HUES6 (cell line): ENCODE measurements around the gene NRF1.
"Not testable (repeated sequence)": the region's sequence is repeated elsewhere in the genome, so short reads cannot be mapped to it uniquely, and the experiment has no call there.

ENCODE experiments used
- H3K27ac ChIP-seq: 2 replicates; pipeline ENCODE4 v1.7.0; 2013; ENCODE audit warnings: low read depth, mild to moderate bottlenecking, low read length, inconsistent platforms
- H3K27me3 ChIP-seq: 2 replicates; pipeline ENCODE4 v1.6.1; 2013; ENCODE audit warnings: low read length; ENCODE audit not compliant: control insufficient read depth, insufficient read depth
- H3K36me3 ChIP-seq: 2 replicates; pipeline ENCODE4 v1.6.1; 2013; ENCODE audit warnings: low read length; ENCODE audit not compliant: control insufficient read depth, insufficient read depth
- H3K4me1 ChIP-seq: 2 replicates; pipeline ENCODE4 v1.6.1; 2013; ENCODE audit warnings: low read length; ENCODE audit not compliant: control insufficient read depth, insufficient read depth
- H3K4me3 ChIP-seq: 2 replicates; pipeline ENCODE4 v1.5.1; 2013; ENCODE audit warnings: low read depth, low read length
- H3K9ac ChIP-seq: one replicate; pipeline ENCODE4 v1.6.1; 2013; ENCODE audit warnings: mild to moderate bottlenecking, low read length
- H3K9me3 ChIP-seq: 2 replicates; pipeline ENCODE4 v1.6.1; 2013; ENCODE audit warnings: low read depth, low read length; ENCODE audit not compliant: control insufficient read depth, insufficient read depth

Gene NRF1

DNA sequence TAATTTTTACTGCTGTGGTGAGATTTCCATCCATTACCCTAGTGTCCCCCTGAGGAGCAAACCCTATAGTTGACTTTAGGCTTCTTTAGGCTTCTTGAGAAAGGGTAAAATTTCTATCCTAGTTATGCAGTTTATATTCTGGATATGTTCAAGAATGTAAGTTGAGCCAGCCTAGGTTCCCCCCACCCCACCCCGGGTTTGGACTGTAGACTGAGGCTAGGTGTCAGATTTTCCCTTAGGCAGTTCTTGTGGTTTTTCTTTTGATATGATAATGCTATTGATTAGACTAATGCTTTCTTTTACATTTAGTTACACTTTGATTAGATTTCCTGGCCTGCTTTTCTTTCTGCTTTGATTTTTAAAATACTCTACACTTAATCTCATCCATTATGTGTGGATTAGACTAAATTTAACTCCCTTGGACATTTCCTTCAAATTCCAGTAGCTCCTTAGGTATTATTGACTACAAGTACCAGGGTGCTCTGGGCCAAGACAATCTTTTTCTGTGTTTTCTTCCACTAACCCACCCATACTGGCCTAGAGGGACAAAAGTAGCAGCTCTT, 37.7 kb downstream of the NRF1 start:
- Histone ChIP-seq H3K9ac (no peak overlapping the region), H3K9me3 (0 out of 2 replicates have a peak, but pooled peaks cover 2% of the 10 kb centered on the region), H3K4me1 (peaks cover 34% of the 10 kb centered on the region), H3K27me3 (no peaks in the 10 kb centered on the region), H3K36me3 (0 out of 2 replicates have a peak, but pooled peaks cover 2% of the 10 kb centered on the region), H3K27ac (no peak overlapping the region; the same call in 1 of the 2 replicates), H3K4me3 (no peak overlapping the region)

DNA sequence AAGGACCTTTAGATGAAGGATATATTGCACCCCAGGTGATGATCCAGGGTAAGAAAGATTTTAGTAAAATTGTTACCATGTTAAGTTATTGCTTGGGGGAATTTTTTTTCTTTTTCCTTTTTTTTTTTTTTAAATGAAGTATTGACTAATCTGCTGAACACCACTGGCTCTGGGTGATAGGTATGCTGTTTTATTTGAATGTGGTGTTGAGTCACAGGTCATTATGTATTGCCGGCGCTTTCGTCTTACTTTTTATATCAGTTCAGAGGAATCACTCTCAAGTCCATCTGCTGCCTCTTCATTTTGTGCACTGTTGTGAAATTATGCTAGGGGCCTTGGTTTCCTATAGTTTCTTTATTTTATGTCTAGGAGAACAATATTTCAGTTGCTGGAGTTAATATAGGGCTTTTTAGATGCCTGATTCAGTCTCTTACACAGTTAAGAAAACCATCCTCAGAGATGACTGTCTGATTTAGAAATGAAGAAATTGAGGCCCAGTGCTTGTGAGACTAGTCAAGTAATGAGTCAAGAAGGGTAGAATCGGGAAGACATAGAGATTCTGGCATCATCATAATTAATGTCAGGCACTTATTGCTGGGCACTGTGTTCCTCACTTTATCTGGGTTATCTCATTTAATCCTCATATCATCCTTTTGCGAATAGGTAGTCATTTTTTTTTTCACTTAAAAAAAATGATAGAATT, 38.7 kb downstream of the NRF1 start:
- no peak overlapping the region; the same call in 1 of the 2 replicates for H3K27ac ChIP-seq
- peaks cover 34% of the 10 kb centered on the region for H3K4me1 ChIP-seq
- H3K9ac ChIP-seq: no peak overlapping the region
- H3K36me3 ChIP-seq: 0 out of 2 replicates have a peak, but pooled peaks cover 2% of the 10 kb centered on the region
- H3K4me3 ChIP-seq: no peak overlapping the region
- H3K27me3 ChIP-seq: no peaks in the 10 kb centered on the region
- H3K9me3 ChIP-seq: peaks cover 2% of the 10 kb centered on the region; the same call in 1 of the 2 replicates

GRCh38 chr7:129652914-129653313, 41.4 kb downstream of the NRF1 start:
- no peak overlapping the region for H3K27ac ChIP-seq

DNA sequence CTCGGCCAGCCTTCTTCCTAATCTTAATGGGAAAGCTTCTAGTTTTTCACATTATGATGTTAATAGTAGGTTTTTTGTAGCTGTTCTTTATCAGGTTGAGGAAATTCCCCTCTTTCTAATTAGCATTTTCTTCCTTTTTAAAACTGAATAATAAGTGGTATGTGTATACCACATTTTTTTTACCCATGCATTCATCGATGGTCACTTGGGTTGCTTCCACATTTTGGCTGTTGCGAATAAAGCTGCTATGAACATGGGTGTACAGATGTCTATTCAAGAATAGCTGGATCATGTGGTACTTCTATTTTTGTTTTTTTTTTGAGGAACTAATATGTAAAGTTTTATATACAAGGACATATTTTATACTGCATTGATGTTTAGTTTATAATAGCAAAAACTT, 44.3 kb downstream of the NRF1 start:
- Histone ChIP-seq H3K36me3 (peaks cover 44% of the 10 kb centered on the region), H3K4me1 (peaks cover 5% of the 10 kb centered on the region; the same call in 1 of the 2 replicates), H3K9me3 (peaks cover 23% of the 10 kb centered on the region), H3K9ac (no peak overlapping the region), H3K27me3 (no peaks in the 10 kb centered on the region), H3K27ac (no peak overlapping the region), H3K4me3 (no peak overlapping the region)

More at GRCh38 chr7:129652914-129653313, 41.4 kb downstream of the NRF1 start:
- Histone ChIP-seq H3K27me3 (no peaks in the 10 kb centered on the region), H3K9me3 (peaks cover 4% of the 10 kb centered on the region; the same call in 1 of the 2 replicates), H3K4me1 (peaks cover 23% of the 10 kb centered on the region), H3K4me3 (no peak overlapping the region), H3K36me3 (peaks cover 15% of the 10 kb centered on the region), H3K9ac (no peak overlapping the region)

GRCh38 chr7:129657363-129657762, 45.8 kb downstream of the NRF1 start:
- Histone ChIP-seq H3K4me1 (no peaks in the 10 kb centered on the region), H3K36me3 (peaks cover 57% of the 10 kb centered on the region), H3K9ac (no peak overlapping the region), H3K4me3 (no peak overlapping the region), H3K27me3 (no peaks in the 10 kb centered on the region), H3K9me3 (peaks cover 36% of the 10 kb centered on the region), H3K27ac (no peak overlapping the region)

DNA sequence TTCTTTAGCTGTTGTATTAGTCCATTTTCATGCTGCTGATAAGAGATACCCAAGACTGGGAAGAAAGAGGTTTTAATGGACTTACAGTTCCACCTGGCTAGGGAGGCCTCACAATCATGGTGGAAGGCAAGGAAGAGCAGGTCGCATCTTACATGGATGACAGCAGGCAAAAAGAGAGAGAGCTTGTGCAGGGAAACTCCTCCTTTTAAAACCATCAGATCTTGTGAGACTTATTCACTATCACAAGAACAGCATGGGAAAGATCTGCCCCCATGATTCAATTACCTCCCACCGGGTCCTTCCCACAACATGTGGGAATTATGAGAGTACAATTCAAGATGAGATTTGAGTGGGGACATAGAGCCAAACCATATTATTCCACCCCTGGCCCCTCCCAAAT, 48.4 kb downstream of the NRF1 start:
- peaks cover 54% of the 10 kb centered on the region for H3K36me3 ChIP-seq
- peaks cover 34% of the 10 kb centered on the region for H3K9me3 ChIP-seq
- H3K4me3 ChIP-seq, H3K27ac ChIP-seq, H3K9ac ChIP-seq, H3K27me3 ChIP-seq, H3K4me1 ChIP-seq: not testable (repeated sequence)

DNA sequence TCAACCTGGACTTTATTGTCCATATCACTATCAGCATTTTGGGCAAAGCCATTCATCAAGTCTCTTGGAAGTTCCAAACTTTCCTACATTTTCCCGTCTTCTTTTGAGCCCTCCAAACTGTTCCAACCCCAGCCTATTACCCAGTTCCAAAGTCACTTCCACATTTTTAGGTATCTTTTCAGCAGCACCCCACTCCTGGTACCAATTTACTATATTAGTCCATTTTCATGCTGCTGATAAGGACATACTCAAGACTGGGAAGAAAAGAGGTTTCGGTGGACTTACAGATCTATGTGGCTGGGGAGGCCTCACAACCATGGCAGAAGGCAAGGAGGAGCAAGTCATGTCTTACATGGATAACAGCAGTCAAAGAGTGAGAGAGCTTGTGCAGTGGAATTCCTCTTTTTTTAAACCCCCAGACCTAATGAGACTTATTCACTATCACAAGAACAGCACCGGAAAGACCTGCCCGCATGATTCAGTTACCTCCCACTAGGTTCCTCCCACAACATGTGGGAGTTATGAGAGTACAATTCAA, 50.2 kb downstream of the NRF1 start:
- peaks cover 7% of the 10 kb centered on the region for H3K4me1 ChIP-seq
- H3K4me3 ChIP-seq: no peak overlapping the region
- H3K27ac ChIP-seq: no peak overlapping the region
- H3K9ac ChIP-seq: no peak overlapping the region
- H3K36me3 ChIP-seq: peaks cover 54% of the 10 kb centered on the region
- peaks cover 34% of the 10 kb centered on the region for H3K9me3 ChIP-seq
- no peaks in the 10 kb centered on the region for H3K27me3 ChIP-seq

- H3K4me1 ChIP-seq, H3K9ac ChIP-seq, H3K4me3 ChIP-seq, H3K27ac ChIP-seq, H3K27me3 ChIP-seq: not testable (repeated sequence)
- Histone ChIP-seq H3K36me3 (peaks cover 39% of the 10 kb centered on the region), H3K9me3 (peaks cover 31% of the 10 kb centered on the region)
These were observed 51.7 kb downstream of the NRF1 start for GRCh38 chr7:129663240-129663639.

DNA sequence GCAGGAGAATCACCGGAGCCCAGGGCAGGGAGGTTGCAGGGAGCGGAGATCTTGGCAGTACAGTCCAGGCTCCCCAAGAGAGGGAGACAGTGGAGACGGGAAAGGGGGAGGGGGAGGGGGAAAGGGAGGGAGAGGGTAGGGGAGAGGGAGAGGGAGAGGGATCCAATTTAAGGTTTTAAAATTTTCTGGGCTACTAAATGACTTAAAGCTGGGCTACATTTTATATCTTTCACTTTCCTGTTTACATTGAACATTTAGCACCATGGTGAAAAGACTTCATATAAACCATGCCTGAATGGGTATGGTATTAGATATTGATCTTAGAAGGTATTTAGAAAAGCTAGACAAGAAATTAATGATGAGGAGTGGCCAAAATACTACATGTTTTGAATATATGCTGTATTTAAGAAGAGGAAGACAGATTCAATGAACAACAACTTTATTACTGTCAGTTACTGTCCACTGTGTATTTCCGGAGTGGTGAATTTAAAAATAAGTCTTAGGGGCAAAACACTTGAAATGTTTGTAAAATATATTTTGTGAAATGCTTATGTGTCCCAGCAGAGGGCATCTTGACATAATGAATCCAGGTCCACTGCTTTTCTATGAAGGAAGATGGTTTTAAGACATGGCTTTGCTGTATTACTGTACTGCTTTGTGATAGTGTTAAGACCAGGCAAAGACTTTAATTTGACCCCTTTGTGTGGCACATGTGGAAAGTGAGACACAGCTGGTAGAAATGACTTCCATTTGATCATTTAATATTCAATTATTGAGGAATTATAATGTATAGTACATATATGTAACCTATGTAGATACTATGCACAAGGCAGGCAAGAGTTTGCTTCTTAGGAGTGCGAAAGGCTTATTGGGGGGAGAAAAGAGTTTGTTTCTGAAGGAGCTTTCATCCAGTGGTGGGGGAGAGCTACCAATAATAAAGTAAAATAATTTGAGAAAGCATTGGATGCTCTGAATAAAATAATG, 52.8 kb downstream of the NRF1 start:
- no peak overlapping the region for H3K9ac ChIP-seq
- no peak overlapping the region for H3K4me3 ChIP-seq
- peaks cover 7% of the 10 kb centered on the region for H3K4me1 ChIP-seq
- peaks cover 28% of the 10 kb centered on the region for H3K36me3 ChIP-seq
- no peak overlapping the region for H3K27ac ChIP-seq
- H3K27me3 ChIP-seq: no peaks in the 10 kb centered on the region
- peaks cover 27% of the 10 kb centered on the region for H3K9me3 ChIP-seq

GRCh38 chr7:129665013-129665401, 53.5 kb downstream of the NRF1 start:
- no peaks in the 10 kb centered on the region for H3K27me3 ChIP-seq

More at GRCh38 chr7:129665013-129665401, 53.5 kb downstream of the NRF1 start:
- no peak overlapping the region for H3K9ac ChIP-seq
- no peak overlapping the region for H3K27ac ChIP-seq
- peaks cover 21% of the 10 kb centered on the region for H3K36me3 ChIP-seq
- no peak overlapping the region for H3K4me3 ChIP-seq
- H3K4me1 ChIP-seq: peaks cover 7% of the 10 kb centered on the region
- H3K9me3 ChIP-seq: peaks cover 20% of the 10 kb centered on the region
